ENCODE data around the gene PDGFB.

Gene PDGFB

DNA sequence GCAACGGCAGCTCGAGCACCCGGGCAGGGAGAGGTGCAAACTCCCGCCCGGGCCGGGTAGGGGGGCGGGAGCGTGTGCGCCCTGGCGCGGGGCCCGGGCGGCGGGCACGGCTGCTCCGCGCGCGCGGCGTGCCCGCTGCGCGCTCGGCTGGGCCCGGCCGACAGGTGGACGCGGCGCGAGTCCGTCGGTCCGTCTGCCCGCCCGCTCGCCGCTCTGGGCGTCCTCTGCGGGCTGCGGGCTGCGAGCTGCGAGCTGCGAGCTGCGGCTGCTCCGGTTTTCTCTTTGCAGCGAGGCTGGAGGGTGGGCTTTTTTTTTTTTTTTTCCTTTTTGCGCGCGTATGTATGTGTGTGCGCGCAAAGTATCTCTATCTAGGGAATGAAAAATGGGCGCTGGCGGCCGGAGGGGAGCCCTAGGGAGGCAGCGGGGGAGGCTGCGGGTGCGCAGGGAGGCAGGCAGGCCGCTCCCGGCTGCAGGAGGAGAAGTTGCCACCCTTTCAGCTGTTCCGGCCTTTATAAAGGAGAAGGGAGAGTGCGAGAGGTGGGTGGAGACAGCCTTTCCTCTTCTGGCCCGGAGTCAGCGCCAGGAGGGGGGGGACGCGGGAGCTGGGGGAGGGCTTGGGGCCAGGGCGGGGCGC lies at the start of gene PDGFB:
TSS of gene PDGFB (minus strand) at position 487 of the 634 bp plus-strand sequence. CDS start 1,019 bp downstream, outside the sequence.
- DNase-seq = no peak

DNA sequence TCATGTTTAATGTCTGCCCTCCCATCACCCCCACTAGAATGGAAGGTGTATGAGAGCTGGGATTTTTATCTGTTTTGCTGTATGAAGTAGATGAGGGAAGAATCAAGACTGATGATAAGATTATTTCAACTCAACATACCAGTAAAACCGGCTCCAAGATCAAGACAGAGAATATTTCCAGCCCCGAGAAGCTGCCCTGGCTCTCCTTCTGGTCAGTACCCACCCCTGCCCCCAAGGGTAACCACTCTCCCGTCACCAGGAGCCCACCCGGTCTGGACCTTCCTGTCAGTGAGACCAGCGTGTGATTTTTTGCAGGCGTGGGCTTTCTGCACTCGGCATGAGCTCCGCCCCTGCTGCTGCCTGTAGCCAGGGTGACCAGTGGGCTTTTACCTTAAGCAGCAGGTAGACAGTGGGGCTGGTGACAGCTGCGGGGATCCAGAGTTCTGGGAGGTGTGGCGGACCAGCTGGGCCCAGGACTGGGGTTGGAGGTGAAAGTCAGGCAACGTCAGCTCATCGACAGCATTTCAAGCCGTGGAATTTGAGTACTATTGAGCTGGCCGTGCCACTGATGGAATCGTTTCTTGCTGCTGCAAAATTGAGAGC lies 49.1 kb upstream of the PDGFB start:
- DNase-seq = no peak

DNA sequence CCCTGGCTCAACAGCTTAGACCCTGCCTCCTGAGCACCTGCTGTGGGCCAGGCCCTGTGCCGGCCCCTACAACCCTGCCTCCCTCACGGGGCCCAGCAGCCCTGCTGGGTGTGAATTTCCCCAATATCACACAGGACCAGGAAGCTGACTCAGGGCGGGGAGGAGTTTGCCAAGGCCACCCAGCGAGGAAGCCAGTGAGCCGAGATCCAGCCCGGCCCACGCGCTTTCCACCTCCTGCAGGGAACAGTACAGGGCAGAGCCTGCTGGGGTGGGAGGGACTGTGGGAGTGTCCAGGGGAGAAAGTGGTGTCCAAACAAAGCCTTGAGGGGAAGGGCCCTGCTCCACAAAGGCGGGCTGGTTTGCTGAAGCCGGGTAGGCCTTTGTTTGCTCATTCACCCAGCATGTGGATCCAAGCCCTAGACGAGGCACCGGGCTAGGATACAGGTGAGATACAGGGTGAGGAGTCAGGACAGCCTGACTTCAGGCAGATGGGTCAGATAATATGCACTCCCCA lies 47.8 kb upstream of the PDGFB start:
- DNase-seq = no peak

DNA sequence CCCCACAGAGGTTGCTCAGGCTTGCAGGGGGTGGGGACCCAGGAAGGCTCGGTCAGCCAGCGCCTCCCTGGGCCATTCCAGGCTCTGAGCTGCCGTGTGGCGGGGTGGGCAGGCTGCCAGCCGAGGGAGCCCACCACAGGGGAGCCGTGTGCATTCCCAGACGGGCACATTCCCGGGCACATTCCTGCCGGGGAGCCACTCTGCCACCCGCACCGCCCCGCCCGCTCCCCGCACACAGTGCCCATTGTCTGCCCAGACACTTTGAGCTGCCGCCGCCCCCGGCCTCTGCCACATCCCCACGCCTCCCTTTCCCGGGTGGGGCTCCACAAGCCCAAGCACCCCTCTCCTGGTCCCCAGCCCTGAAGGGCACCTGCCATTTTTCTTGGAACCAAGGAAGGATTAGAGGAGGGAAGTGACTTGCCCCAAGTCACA lies 47.3 kb upstream of the PDGFB start:
- DNase-seq = no peak

DNA sequence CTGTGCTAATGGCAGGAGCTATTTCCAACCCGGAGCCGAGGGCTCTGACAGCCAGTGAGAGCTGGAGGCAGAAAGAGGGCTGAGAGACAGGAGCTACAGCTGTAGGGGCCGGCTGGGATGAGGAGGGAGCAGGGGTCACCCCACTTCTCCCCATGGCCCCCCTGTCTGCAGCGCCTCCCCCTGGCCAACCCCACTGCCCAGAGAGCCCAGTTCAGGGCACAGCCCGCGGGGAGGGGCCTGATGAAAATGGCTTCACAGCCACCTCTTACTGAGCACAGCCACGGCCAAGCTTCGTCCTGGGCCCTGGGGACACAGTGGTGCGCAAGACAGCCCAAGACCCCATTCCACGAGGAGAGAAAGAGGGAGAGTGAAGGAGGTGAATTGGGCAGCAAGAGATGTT lies 46.7 kb upstream of the PDGFB start:
- DNase-seq = no peak

DNA sequence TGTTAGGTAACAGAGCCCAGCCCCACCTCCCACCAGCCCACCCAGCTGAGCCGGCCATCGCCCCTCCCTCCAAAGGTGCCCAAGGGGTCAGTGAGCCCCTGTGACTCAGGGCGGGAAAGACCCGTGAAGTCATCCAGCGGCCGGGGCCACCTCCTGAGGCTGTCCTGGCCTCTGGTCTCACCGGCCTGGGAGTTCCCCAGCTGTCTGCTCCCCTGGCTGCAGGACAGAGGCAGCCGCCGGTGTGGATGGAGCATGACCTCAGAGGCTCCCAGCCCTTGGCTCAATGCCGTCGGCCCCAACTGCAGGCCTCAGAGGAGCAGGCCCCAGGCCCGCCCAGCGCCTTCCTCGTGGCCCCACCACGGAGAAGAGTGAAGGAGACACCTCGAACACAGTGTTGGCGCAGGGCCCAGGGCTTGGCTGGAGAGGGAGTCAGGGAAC lies 46.0 kb upstream of the PDGFB start:
- no peak for DNase-seq

DNA sequence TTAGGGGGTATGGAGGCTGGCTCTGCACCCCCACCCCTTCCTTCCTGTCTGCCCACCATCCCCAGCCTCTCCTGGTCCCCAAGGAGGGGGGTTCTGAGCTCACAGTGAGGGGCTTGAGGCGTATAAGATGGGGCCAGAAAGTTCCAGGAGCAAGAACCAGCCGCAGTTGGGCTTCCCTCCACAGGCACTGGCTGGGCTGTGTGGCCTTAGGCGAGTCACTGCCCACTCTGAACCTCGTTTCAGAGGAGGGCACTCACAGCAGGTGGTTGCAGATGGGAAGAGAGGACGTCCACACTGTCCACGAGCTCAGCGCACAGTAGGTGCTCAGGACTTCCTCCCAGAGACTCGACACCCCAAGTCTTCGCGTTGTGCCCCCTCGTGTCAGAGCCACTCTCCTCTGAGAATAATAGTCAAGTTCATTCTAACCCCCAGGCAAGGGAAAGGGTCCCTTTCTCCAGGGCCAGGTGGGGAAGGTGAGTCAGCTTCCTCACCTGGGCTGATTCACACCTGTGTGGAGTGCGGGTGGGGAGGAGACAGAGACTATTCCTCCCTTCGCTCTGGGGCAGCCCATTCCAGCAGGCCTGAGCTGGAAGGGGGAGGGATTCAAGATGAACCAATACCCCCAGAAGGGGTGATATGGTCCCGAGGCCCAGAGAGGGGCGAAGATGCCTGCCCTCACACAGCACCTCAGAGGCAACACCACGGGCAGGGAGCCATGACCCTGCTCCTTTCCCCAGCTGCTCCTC lies 45.4 kb upstream of the PDGFB start:
- DNase-seq = no peak

DNA sequence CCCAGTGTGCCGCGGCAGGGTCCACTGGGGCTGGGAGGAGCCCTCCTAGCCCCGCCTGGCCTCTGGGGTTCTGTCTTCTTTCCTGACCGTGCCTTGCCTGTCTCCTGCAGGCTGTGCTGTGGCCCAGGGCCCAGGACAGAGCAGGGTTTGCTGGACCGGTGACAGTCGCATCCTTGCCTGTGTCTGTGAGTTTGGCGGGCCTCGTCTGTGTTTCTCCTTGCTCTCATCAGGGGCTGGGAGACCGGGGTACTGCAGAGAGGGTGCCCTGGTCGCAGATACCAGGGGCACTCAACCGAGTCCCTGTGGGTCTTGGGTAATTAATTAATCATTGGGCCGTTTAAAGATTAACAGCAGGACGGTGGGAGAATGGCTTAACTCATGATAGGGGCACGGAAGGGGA lies 44.8 kb upstream of the PDGFB start:
- no peak for DNase-seq

DNA sequence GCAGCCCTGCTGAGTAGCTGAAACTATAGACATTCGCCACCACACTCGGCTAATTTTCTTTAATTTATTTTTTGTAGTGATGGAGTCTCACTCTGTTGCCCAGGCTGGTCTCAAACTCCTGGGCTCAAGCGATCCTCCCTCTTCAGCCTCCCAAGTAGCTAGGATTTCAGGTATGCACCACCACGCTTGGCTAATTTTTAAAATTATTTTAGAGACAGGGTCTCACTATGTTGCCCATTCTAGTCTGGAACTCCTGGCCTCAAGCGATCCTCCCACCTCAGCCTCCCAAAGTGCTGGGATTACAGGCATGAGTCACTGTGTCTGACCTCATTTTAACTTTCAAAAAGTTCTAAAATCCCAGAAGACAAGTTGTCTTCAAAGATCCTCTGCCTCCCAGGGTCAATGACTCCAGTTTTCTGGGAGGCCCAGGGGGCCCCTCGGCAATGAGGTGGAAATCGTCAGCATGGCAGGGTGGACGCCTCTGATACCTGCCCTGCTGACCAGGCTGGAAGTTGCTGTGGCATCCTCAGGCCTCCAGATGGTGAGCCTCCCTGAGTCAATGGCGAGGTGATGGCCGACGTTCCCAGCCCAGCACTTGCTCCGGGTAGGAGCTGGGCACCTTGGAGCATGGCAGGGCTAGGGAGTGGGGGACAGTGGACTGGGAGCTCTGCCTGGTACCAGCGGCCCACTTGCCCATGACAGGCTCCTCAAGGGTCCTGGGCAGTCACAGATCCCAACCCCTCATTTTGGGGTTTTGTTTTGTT lies 43.5 kb upstream of the PDGFB start:
- no peak for DNase-seq

DNA sequence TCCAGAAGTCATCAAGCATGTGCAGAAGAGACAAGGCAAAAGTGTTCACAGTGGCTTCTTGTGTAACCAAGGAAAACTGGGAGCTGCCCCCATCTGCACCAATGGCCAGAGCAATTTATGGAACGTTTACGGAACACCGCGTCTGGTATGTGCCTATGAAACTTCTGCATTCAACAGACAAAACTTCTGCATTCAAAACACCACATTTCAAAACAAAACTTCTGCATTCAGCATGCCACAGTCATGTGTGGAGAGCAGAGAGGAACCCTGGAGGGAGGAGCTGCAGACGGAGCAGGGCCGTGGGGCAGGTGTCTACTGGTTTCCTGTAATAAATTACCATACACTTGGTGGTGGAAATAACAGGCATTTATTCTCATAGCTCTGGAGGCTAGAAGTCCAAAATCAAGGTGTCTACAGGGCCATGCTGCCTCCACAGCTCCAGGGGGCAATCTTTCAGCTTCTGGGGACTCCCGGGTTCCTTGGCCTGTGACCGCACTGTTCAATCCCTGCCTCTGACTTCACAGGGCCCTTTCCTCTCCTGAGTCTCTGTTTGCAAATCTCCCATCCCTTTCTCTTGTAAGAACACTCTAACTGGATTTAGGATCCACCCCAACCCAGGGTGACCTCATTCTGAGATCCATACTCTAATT lies 42.4 kb upstream of the PDGFB start:
- DNase-seq = no peak

DNA sequence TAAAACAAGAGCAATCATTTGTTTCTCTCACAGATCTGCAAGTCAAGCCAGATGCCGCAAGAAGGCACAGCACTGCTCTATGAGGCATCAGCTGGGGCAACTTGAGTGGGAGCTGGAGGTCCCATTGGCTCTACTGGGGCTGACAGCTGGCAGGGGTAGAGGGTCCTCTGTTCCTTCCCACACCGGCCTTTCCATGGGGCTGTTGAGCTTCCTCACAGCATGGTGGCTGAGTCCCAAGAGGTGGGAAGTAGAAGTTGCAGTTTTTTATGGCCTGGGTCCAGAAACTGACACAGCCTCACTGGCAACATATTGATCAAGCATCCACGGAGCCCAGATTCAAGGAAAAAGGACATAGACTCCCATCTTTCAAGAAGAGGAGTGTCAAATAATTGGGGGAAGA lies 40.2 kb upstream of the PDGFB start:
- DNase-seq = no peak

DNA sequence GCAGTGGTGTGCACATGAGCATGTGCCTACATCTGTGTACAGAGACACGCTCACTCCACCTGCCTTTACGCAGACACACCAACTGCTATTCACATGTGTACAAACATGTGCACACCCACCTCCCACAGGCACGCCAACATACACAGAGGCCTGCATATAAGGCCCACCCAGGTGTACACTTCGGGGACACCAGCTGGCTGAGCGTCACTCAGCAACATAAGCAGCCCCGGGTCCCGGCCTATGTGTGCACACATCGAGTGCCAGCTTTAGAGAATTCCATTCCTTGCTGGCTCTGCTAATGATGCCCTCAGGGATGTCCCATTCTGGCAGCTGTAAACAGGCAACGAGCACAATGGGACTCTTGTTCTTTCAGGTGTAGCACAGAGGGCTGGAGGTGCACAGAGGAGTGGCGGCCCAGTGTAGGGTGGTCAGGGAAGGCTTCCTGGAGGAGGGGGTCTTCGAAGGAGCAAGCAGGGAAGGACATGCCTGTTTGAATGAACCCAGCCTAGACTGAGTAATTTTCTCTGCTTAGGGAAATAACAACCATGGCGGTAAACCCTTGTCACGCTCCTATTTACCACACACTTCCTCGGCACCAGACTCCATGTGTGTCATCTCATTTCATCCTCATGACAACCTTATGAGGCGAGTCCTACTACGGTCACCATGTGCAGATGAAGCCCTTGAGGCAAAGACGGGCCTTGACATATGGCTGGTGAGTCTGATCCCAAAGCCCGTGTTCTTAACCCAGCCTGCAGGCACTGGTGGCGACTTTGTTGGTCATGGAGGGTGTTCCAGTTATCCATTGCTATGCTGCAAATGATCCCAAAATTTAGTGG lies 39.6 kb upstream of the PDGFB start:
- DNase-seq = no peak

DNA sequence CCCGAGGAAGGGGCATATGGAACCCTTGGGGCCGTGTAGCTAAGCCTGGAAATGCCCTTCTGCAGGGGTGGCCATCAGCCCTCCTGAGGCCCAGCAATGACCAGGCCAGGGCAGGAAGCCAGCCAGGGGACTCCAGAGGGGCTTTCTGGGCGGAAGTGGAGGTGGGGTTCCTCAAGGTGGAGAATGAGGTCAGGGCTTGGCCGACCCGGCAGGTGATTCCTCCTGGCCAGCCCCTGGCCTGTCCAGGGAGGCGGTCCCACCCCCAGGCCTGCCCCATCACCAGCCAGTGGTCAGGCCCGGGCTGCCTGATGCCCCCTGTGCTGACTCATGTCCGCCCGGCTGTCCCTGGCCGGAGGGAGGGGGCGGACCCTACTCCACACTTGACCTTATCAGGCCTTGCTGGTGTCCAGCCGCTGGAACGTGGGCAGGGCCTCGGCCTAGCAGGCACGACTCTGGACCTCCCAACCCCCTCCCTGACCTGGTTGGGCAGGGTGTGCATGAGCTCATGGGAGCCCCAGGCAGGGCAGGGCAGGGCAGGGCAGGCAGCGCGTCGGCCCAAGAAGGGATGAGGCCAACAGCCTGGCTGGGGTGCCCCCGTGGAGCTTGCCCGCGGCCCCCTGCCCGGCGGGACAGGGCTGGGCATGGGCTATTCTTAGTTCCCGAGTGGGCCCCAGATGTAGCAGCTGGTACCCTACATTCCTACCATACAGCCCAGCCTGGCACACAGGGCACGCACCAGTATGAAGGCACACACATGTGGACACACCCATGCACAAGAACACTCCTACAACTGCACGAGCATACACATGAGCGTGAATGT lies 38.8 kb upstream of the PDGFB start:
- no peak for DNase-seq

DNA sequence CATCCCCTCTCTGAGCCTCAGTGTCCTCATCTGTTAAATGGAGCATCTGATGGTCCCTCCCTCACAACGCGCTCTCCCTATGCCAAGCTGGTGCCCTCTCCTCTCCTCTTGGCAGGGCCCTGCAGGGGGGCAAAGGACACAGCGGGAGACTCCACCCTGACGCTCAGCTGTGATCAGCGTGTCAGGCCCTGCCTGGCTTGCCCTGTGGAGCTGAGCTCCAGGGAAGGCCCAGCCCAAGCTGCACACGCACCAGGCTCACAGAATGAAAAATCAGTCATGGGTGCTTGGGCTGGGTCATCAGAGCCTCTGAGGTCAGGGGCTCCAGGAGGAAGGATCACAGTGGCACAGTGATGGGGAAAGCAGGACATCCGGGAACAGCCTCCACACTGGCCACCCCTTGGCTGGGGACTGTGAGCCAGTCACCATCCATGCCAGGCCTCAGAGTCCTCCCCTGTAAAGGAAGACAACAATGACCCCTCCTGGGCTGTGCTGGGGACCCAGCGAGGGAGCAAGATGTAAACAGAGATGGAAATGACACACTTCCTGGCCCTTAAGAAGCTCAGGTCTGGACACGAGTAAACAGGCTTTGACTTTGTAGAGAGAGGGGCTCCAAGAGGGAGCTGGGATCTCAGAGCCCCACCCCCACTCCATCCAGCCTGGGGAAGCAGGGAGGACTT lies 38.0 kb upstream of the PDGFB start:
- DNase-seq = no peak

DNA sequence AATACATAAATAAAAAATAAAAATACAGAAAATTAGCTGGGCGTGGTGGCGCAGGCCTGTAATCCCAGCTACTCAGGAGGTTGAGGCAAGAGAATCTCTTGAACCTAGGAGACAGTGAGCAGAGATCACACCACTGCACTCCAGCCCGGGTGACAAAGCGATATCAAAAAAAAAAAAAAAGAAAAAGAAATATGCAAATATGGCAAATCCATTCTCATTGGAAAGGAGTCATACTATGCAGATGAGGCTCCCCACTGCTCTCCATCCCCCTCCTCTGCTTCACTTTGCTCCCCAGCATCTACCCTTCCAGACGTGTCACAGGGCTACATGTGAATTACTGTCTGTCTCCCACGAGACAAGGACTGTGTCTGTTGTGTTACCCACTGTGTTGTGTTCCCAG lies 36.3 kb upstream of the PDGFB start:
- no peak for DNase-seq

DNA sequence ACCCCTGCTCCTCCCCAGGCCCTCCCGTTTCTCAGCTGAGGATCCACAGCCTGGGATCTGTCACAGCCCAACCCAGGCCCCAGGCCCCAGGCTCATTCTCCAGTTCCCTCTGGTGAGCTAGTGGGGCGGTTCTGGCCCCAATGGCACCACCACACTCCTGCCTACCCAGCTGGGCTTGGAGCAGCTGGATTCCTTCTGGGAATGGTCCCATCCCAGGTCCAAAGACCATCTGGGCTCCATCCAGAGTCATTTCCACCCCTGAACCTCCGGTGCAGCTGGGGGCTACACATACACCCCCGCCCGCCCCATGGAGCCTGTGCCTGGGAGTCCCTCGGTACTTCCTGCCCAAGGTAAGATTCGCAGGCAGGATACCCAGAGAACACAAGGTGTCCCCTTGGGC lies 35.5 kb upstream of the PDGFB start:
- DNase-seq = no peak

DNA sequence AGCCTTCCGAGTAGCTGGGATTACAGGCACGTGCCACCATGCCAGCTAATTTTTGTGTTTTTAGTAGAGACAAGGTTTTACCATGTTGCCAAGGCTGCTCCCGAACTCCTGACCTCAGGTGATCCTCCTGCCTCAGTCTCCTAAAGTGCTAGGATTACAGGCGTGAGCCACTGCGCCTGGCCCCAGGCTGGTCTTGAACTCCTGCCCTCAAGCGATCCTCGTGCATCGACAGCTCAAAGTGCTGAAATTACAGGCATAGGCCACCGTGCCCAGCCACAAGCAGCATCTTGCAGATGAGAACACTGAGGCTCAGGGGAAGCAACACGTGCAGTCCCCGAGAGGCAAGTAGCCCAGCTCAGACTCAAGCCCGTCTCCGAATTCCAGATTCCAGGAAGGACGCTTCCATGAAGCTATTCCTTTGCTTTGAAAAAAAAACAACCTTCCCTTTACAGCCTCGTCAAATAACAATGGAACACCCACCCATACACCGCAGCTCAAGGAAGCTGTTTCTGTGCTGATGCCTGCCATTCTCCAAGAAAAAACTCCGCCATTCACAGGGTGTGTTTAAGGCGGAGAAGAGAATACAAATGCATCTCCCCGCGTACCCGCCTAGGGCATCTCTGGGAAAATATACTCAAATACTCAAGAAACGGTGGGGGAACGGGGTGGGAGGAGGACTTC lies 34.5 kb upstream of the PDGFB start:
- DNase-seq = no peak

DNA sequence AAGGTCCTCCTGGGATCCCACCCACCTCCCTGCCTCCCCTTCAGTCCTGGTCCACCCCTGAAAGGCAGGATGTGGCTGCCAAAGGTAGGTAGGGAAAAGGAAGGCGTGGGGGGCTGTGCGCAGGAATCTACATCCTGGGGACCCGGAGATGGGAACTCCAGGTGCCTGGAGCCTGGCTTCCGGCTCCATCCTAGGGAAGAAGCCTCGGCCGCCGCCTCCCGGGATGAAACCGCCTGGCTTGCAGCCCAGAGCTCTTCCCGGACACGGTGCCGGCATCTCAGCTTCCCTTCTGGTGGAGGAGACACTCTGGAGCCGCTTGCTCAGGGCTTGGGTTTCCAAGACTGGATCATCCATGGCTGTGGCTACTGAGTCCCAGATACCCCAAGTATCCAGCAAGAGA lies 33.3 kb upstream of the PDGFB start:
- DNase-seq = no peak

DNA sequence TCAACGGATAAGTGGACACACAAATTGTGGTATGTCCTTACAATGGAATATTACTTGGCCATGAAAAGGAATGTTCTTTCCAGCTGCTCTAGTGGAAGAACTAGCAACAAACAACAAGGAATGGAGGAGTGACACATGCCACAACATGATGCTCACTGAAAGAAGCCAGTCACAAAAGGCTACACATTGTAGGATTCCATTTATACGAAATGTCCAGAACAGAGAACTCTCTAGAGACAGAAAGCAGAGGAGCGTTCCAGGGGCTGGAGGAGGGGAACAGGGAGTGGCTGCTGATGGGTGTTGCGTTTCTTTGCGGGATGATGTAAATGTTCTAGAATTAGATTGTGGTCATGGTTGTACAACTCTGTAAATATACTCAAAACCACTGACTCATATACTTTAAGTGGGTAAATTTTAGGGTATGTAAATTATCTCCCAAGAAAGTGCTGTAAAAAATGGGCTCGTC lies 32.4 kb upstream of the PDGFB start:
- no peak for DNase-seq

All from cerebellar nuclear complex (tissue), 1 donor.